Measurements from ENCODE around the gene WT1.

DNA sequence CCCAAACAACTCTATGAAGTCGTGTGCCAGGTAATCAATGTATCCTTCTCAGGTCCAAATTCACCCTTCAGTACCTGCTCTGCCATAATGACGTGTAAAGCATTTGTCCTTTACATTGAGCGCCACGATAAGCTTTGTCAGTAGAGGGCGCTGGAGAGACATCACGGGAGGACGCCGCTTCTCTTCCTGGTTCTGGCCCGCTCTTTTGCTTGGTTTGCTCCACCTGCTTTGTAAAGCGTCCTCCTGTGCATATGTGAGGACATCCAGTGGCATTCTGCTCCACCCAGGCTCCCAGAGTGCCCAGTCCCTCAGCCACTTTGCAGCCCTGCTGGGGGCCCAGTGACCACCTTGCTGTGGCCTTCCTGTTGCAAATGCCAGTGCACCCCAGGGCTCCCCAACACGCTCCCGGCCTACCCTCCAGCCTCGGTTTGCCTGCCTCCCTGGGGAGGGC is 61.1 kb downstream of the WT1 start:
- TF ChIP-seq GATA2 (IDR thresholded peaks at IDR 0.05; ENCODE audit: low read depth, low read length) = no peak
- TF ChIP-seq GATA3 (IDR thresholded peaks at IDR 0.05; ENCODE audit: low read depth, low read length) = no peak

All from SH-SY5Y (cell line).